Smooth muscle cell (in vitro differentiated cells): ENCODE data around the gene GMPR. TPM values are rescaled to one million over a fixed set of nuclear protein-coding genes. Genes with fewer than 3 reads are reported as not detected.

ENCODE experiments used
- DNase-seq: peaks from one replicate; lab custom pipeline; 2025; ENCODE audit not compliant: unreplicated experiment; lab: John Stamatoyannopoulos, UW
- H2AFZ ChIP-seq: fragments of 200-600 bp; sonication (generic); 2 replicates; pipeline ENCODE4 v1.6.0; 2016; ENCODE audit warnings: antibody characterized with exemption, low read depth, mild to moderate bottlenecking
- H3F3A ChIP-seq: fragments of 200-600 bp; sonication (generic); 2 replicates; pipeline ENCODE4 v1.6.0; 2017; ENCODE audit warnings: antibody characterized with exemption, low read depth
- H3K27ac ChIP-seq: fragments of 200-600 bp; sonication (generic); 2 replicates; pipeline ENCODE4 v1.5.1; 2016; ENCODE audit warnings: low read depth, mild to moderate bottlenecking
- H3K27me3 ChIP-seq: fragments of 200-600 bp; sonication (generic); 2 replicates; pipeline ENCODE4 v1.6.1; 2016; ENCODE audit warnings: low read depth, mild to moderate bottlenecking
- H3K36me3 ChIP-seq: fragments of 200-600 bp; sonication (generic); 2 replicates; pipeline ENCODE4 v1.5.1; 2016; ENCODE audit warnings: low read depth
- H3K4me1 ChIP-seq: fragments of 200-600 bp; sonication (generic); 2 replicates; pipeline ENCODE4 v1.5.1; 2016; ENCODE audit warnings: low read depth
- H3K4me2 ChIP-seq: fragments of 200-600 bp; sonication (generic); 2 replicates; pipeline ENCODE4 v1.6.0; 2016; ENCODE audit warnings: mild to moderate bottlenecking
- H3K4me3 ChIP-seq: fragments of 200-600 bp; sonication (generic); 2 replicates; pipeline ENCODE4 v1.5.1; 2016; ENCODE audit warnings: mild to moderate bottlenecking
- H3K79me2 ChIP-seq: fragments of 200-600 bp; sonication (generic); 2 replicates; pipeline ENCODE4 v1.6.0; 2016; ENCODE audit warnings: low read depth, mild to moderate bottlenecking
- H3K9ac ChIP-seq: fragments of 200-600 bp; sonication (generic); 2 replicates; pipeline ENCODE4 v1.6.0; 2016; ENCODE audit warnings: low read depth
- H3K9me3 ChIP-seq: fragments of 200-600 bp; sonication (generic); replicated peaks from 2 replicates; pipeline ENCODE4 v1.5.1; 2016; ENCODE audit warnings: low read depth
- H4K20me1 ChIP-seq: fragments of 200-600 bp; sonication (generic); 2 replicates; pipeline ENCODE4 v1.6.0; 2016; ENCODE audit warnings: low read depth
- WGBS: methylation state at CpG from one replicate; pipeline ENCODE4 v1.1.7; 2016; ENCODE audit warnings: low lambda C conversion rate; 5-methylcytosine and 5-hydroxymethylcytosine counted together
- polyA plus RNA-seq: library from polyadenylated mRNA; unstranded; fragments of >200 nt; fragmentation: Nextera tagmentation; extraction: Ambion mirVana; gene quantifications from 2 replicates; pipeline ENCODE4 v1.2.1, GENCODE V29; 2016
- total RNA-seq: library from RNA; depleted of rRNA; stranded (reverse); fragments of >200 nt; gene quantifications from 2 replicates; pipeline ENCODE4 v1.2.3, GENCODE V29; 2014
- TF ChIP-seq, protein P1 (sequence below): fragments of 200-600 bp; sonication (generic); IDR thresholded peaks from 2 replicates; pipeline ENCODE4 v1.5.1; 2017; ENCODE audit warnings: borderline replicate concordance, mild to moderate bottlenecking, antibody characterized with exemption; ENCODE audit not compliant: insufficient read depth, poor library complexity, severe bottlenecking

The GMPR gene
- total and polyA plus RNA-seq, 2 experiments from 2014 or later: 0.74 to 1.3 TPM

- WGBS: 95% methylated on average over 14 of the region's 14 CpGs
Observed at GRCh38 chr6:16284472-16284871, 46.1 kb downstream of the GMPR start.

GRCh38 chr6:16285467-16286150, 47.2 kb downstream of the GMPR start:
- no peak overlapping the region for H3K27ac ChIP-seq
- H3F3A ChIP-seq: no peaks in the 10 kb centered on the region
- no peaks in the 10 kb centered on the region for H3K36me3 ChIP-seq
- H3K4me1 ChIP-seq: no peaks in the 10 kb centered on the region
- no peaks in the 10 kb centered on the region for H4K20me1 ChIP-seq
- H3K4me3 ChIP-seq: no peak overlapping the region
- TF ChIP-seq, protein P1, sequence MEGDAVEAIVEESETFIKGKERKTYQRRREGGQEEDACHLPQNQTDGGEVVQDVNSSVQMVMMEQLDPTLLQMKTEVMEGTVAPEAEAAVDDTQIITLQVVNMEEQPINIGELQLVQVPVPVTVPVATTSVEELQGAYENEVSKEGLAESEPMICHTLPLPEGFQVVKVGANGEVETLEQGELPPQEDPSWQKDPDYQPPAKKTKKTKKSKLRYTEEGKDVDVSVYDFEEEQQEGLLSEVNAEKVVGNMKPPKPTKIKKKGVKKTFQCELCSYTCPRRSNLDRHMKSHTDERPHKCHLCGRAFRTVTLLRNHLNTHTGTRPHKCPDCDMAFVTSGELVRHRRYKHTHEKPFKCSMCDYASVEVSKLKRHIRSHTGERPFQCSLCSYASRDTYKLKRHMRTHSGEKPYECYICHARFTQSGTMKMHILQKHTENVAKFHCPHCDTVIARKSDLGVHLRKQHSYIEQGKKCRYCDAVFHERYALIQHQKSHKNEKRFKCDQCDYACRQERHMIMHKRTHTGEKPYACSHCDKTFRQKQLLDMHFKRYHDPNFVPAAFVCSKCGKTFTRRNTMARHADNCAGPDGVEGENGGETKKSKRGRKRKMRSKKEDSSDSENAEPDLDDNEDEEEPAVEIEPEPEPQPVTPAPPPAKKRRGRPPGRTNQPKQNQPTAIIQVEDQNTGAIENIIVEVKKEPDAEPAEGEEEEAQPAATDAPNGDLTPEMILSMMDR: no peak
- H3K9me3 ChIP-seq: no peaks in the 10 kb centered on the region
- 87% methylated on average over 11 of the region's 11 CpGs for WGBS
- no peaks in the 10 kb centered on the region for H3K27me3 ChIP-seq
- no peak overlapping the region for H3K4me2 ChIP-seq
- no peaks in the 10 kb centered on the region for H3K79me2 ChIP-seq
- no peak for DNase-seq
- H2AFZ ChIP-seq: no peak overlapping the region
- no peak overlapping the region for H3K9ac ChIP-seq

More at GRCh38 chr6:16284472-16284871, 46.1 kb downstream of the GMPR start:
- Histone ChIP-seq H3K9me3 (no peaks in the 10 kb centered on the region), H3K27me3 (no peaks in the 10 kb centered on the region), H3K4me1 (no peaks in the 10 kb centered on the region), H3K4me2 (no peak overlapping the region), H3K36me3 (no peaks in the 10 kb centered on the region), H3K79me2 (no peaks in the 10 kb centered on the region), H3K4me3 (no peak overlapping the region), H4K20me1 (no peaks in the 10 kb centered on the region), H3K27ac (no peak overlapping the region), H2AFZ (no peak overlapping the region), H3K9ac (no peak overlapping the region), H3F3A (no peaks in the 10 kb centered on the region)
- no peak for DNase-seq
- TF ChIP-seq, protein P1: no peak

- TF ChIP-seq, protein P1: peak; percentile 88
- Histone ChIP-seq H3K4me3 (no peak overlapping the region), H3K27me3 (no peaks in the 10 kb centered on the region), H3K9ac (no peak overlapping the region), H3K27ac (no peak overlapping the region), H3K9me3 (no peaks in the 10 kb centered on the region), H3K4me2 (no peak overlapping the region), H3K4me1 (no peaks in the 10 kb centered on the region), H3F3A (no peaks in the 10 kb centered on the region), H3K79me2 (no peaks in the 10 kb centered on the region), H3K36me3 (no peaks in the 10 kb centered on the region), H4K20me1 (no peaks in the 10 kb centered on the region), H2AFZ (no peak overlapping the region)
- WGBS: 30% methylated on average over 15 of the region's 15 CpGs
- DNase-seq: peak; percentile 14
Observed at GRCh38 chr6:16286151-16286522, 47.8 kb downstream of the GMPR start.

DNA sequence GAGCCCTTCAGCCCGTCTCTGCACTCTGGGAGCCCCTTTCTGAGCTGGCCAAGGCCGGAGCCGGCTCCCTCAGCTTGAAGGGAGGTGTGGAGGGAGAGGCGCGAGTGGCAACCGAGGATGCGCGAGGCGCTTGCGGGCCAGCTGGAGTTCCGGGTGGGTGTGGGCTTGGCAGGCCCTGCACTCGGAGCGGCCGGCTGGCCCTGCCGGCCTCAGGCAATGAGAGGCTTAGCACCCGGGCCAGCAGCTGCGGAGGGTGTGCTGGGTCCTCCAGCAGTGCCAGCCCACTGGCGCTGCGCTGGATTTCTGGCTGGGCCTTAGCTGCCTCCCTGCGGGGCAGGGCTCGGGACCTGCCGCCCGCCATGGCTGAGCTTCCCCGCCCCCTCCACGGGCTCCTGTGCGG, 49.8 kb downstream of the GMPR start:
- no peak overlapping the region for H3K9ac ChIP-seq

More for the DNA sequence above, 49.8 kb downstream of the GMPR start:
- no peaks in the 10 kb centered on the region for H3K79me2 ChIP-seq
- no peaks in the 10 kb centered on the region for H4K20me1 ChIP-seq
- 97% methylated on average over 24 of the region's 26 CpGs for WGBS
- H3K36me3 ChIP-seq: no peaks in the 10 kb centered on the region
- DNase-seq: no peak
- H3K9me3 ChIP-seq: no peaks in the 10 kb centered on the region
- H3K4me3 ChIP-seq: no peak overlapping the region
- TF ChIP-seq, protein P1: no peak
- no peaks in the 10 kb centered on the region for H3K27me3 ChIP-seq
- no peak overlapping the region for H3K4me2 ChIP-seq
- no peaks in the 10 kb centered on the region for H3F3A ChIP-seq
- H2AFZ ChIP-seq: no peak overlapping the region
- H3K4me1 ChIP-seq: no peaks in the 10 kb centered on the region
- no peak overlapping the region for H3K27ac ChIP-seq
